Stomach smooth muscle (tissue), 2 donors: Measurements from ENCODE around the gene RPS6KB1.
"Not testable (repeated sequence)": the region's sequence is repeated elsewhere in the genome, so short reads cannot be mapped to it uniquely, and the experiment has no call there.

ENCODE experiments used
- H3K27ac ChIP-seq: one replicate; pipeline ENCODE4 v1.7.0; 2013; ENCODE audit warnings: mild to moderate bottlenecking, low read length, inconsistent platforms
- H3K27me3 ChIP-seq, 2 donors: one replicate each; pipeline ENCODE4 v1.7.0; 2013; ENCODE audit warnings: low read length in 2 of 2; ENCODE audit not compliant: insufficient read depth in 2 of 2, control insufficient read depth in 1 of 2
- H3K36me3 ChIP-seq, 2 donors: one replicate each; pipeline ENCODE4 v1.7.0; 2013; ENCODE audit warnings: low read length in 2 of 2; ENCODE audit not compliant: control insufficient read depth in 2 of 2, insufficient read depth in 2 of 2
- H3K4me1 ChIP-seq: one replicate; pipeline ENCODE4 v1.7.0; 2013; ENCODE audit warnings: low read length; ENCODE audit not compliant: control insufficient read depth, insufficient read depth
- H3K4me3 ChIP-seq, 2 donors: one replicate each; pipeline ENCODE4 v1.7.0; 2013; ENCODE audit warnings: low read length in 2 of 2
- H3K9ac ChIP-seq, 2 donors: one replicate each; pipeline ENCODE4 v1.7.0; 2013; ENCODE audit warnings: low read length in 2 of 2, mild to moderate bottlenecking in 1 of 2
- H3K9me3 ChIP-seq, 2 donors: one replicate each; pipeline ENCODE4 v1.7.0; 2013; ENCODE audit warnings: low read length in 2 of 2; ENCODE audit not compliant: control insufficient read depth in 2 of 2
- donor health status: healthy.
- donor health status: Pancreatic carcinoma.

Gene RPS6KB1

GRCh38 chr17:59941131-59941530 is 48.2 kb downstream of the RPS6KB1 start:
- H3K9me3 ChIP-seq, result no peaks in the 10 kb centered on the region
- H3K4me1 ChIP-seq, result no peaks in the 10 kb centered on the region
- H3K27ac ChIP-seq, result no peak overlapping the region
- H3K27me3 ChIP-seq, result no peaks in the 10 kb centered on the region
- peaks cover 15 to 21% of the 10 kb centered on the region in 2 donors for H3K36me3 ChIP-seq
- H3K9ac ChIP-seq, result no peak overlapping the region
- H3K4me3 ChIP-seq, result no peak overlapping the region

- H3K9ac ChIP-seq, H3K4me3 ChIP-seq, H3K27me3 ChIP-seq, H3K4me1 ChIP-seq, H3K9me3 ChIP-seq, H3K27ac ChIP-seq: not testable (repeated sequence)
- H3K36me3 ChIP-seq, result peaks cover 16 to 21% of the 10 kb centered on the region in 2 donors
These were observed 53.5 kb downstream of the RPS6KB1 start for GRCh38 chr17:59946433-59946832.

GRCh38 chr17:59947310-59947709 is 54.4 kb downstream of the RPS6KB1 start:
- H3K27me3 ChIP-seq, H3K4me1 ChIP-seq, H3K27ac ChIP-seq, H3K4me3 ChIP-seq, H3K9me3 ChIP-seq, H3K9ac ChIP-seq: not testable (repeated sequence)
- peaks cover 13 to 21% of the 10 kb centered on the region in 2 donors for H3K36me3 ChIP-seq

GRCh38 chr17:59950049-59950448 is 57.1 kb downstream of the RPS6KB1 start:
- Histone ChIP-seq H3K4me3 (no peak overlapping the region), H3K27ac (no peak overlapping the region), H3K27me3 (no peaks in the 10 kb centered on the region), H3K9me3 (no peaks in the 10 kb centered on the region), H3K36me3 (peaks cover 8 to 18% of the 10 kb centered on the region in 2 donors), H3K9ac (no peak overlapping the region), H3K4me1 (no peaks in the 10 kb centered on the region)

- peaks cover 2 to 11% of the 10 kb centered on the region in 2 donors for H3K36me3 ChIP-seq
- no peak overlapping the region for H3K4me3 ChIP-seq
- no peaks in the 10 kb centered on the region for H3K9me3 ChIP-seq
- no peak overlapping the region for H3K27ac ChIP-seq
- H3K4me1 ChIP-seq, result no peaks in the 10 kb centered on the region
- H3K9ac ChIP-seq, result no peak overlapping the region
- no peaks in the 10 kb centered on the region for H3K27me3 ChIP-seq
These were observed 61.9 kb downstream of the RPS6KB1 start for GRCh38 chr17:59954856-59955255.

GRCh38 chr17:59959574-59959973 is 66.7 kb downstream of the RPS6KB1 start:
- not testable (repeated sequence) for H3K4me3 ChIP-seq, H3K27me3 ChIP-seq, H3K4me1 ChIP-seq, H3K9ac ChIP-seq, H3K27ac ChIP-seq, H3K9me3 ChIP-seq
- H3K36me3 ChIP-seq, result peaks cover 2 to 11% of the 10 kb centered on the region in 2 donors

GRCh38 chr17:59962739-59963318 is 69.9 kb downstream of the RPS6KB1 start:
- Histone ChIP-seq H3K27ac (no peak overlapping the region), H3K27me3 (no peaks in the 10 kb centered on the region), H3K4me1 (peaks cover 6% of the 10 kb centered on the region), H3K36me3 (peaks cover 0 to 3% of the 10 kb centered on the region in 2 donors), H3K4me3 (peak overlapping the region in 1 of 2 donors; percentile 91), H3K9me3 (no peaks in the 10 kb centered on the region), H3K9ac (no peak overlapping the region)

GRCh38 chr17:59963738-59964481 is 71.0 kb downstream of the RPS6KB1 start:
- Histone ChIP-seq H3K27ac (peak overlapping the region; percentile 87), H3K4me1 (peaks cover 6% of the 10 kb centered on the region), H3K36me3 (peaks cover 0 to 3% of the 10 kb centered on the region in 2 donors), H3K4me3 (peak overlapping the region; percentile 86 to 91), H3K9me3 (no peaks in the 10 kb centered on the region), H3K9ac (peak overlapping the region; percentile 86 to 96), H3K27me3 (no peaks in the 10 kb centered on the region)

- H3K9me3 ChIP-seq, result no peaks in the 10 kb centered on the region
- no peaks in the 10 kb centered on the region for H3K27me3 ChIP-seq
- no peaks in the 10 kb centered on the region for H3K36me3 ChIP-seq
- peaks cover 6% of the 10 kb centered on the region for H3K4me1 ChIP-seq
- peak within 1 kb of the TSS; percentile 86 to 96 for H3K9ac ChIP-seq
- peak within 1 kb of the TSS; percentile 87 for H3K27ac ChIP-seq
- peak within 1 kb of the TSS; percentile 86 to 91 for H3K4me3 ChIP-seq
These were observed 71.8 kb downstream of the RPS6KB1 start, which contains the start of gene RNFT1 for GRCh38 chr17:59964482-59965328. TSS of gene RNFT1 (minus strand) at chr17:59964740. CDS start at chr17:59964663, 77 bp downstream.

- not testable (repeated sequence) for H3K9me3 ChIP-seq, H3K4me1 ChIP-seq, H3K4me3 ChIP-seq, H3K9ac ChIP-seq, H3K27ac ChIP-seq, H3K36me3 ChIP-seq, H3K27me3 ChIP-seq
These were observed 78.8 kb downstream of the RPS6KB1 start for GRCh38 chr17:59971771-59972170.
